Liver (tissue), 9 donors: Measurements from ENCODE around the gene PDLIM1. TPM values are rescaled to one million over a fixed set of nuclear protein-coding genes. Genes with fewer than 3 reads are reported as not detected.

Experiments used
- DNase-seq: peaks from one replicate; pipeline ENCODE4 v3.0.0-alpha.2; 2017; ENCODE audit warnings: low spot score
- H3K27ac ChIP-seq, 2 donors: one replicate each; pipeline ENCODE4 v1.7.0; 2013; ENCODE audit warnings: inconsistent platforms in 2 of 2, low read length in 2 of 2, control low read depth in 1 of 2, low read depth in 1 of 2, mild to moderate bottlenecking in 1 of 2
- H3K27me3 ChIP-seq, 4 donors: one replicate each; pipeline versions ENCODE4 v1.6.1 to v1.7.0; 2013; ENCODE audit warnings: low read length in 3 of 4, inconsistent platforms in 1 of 4, mild to moderate bottlenecking in 1 of 4, moderate library complexity in 1 of 4; ENCODE audit not compliant: control insufficient read depth in 4 of 4, insufficient read depth in 4 of 4
- H3K36me3 ChIP-seq, 4 donors: one replicate each; pipeline versions ENCODE4 v1.6.1 to v1.7.0; 2013; ENCODE audit warnings: low read length in 3 of 4, mild to moderate bottlenecking in 3 of 4, low read depth in 1 of 4, moderate library complexity in 1 of 4; ENCODE audit not compliant: control insufficient read depth in 4 of 4, insufficient read depth in 3 of 4
- H3K4me1 ChIP-seq, 4 donors: one replicate each; pipeline versions ENCODE4 v1.6.1 to v1.7.0; 2013; ENCODE audit warnings: low read length in 3 of 4, mild to moderate bottlenecking in 3 of 4, moderate library complexity in 1 of 4; ENCODE audit not compliant: control insufficient read depth in 4 of 4, insufficient read depth in 4 of 4
- H3K4me3 ChIP-seq, 3 donors: one replicate each; pipeline versions ENCODE4 v1.6.1 to v1.7.0; 2013; ENCODE audit warnings: low read length in 3 of 3, control low read depth in 1 of 3, low read depth in 1 of 3, mild to moderate bottlenecking in 1 of 3
- H3K9ac ChIP-seq, 2 donors: one replicate each; pipeline ENCODE4 v1.7.0; 2013; ENCODE audit warnings: low read length in 2 of 2, mild to moderate bottlenecking in 2 of 2, moderate library complexity in 2 of 2, control low read depth in 1 of 2, low read depth in 1 of 2
- H3K9me3 ChIP-seq, 4 donors: one replicate each; pipeline versions ENCODE4 v1.6.1 to v1.7.0; 2013; ENCODE audit warnings: low read length in 3 of 4; ENCODE audit not compliant: control insufficient read depth in 4 of 4
- ATF3 ChIP-seq: IDR thresholded peaks from 2 replicates; pipeline ENCODE4 v1.6.1; 2016; ENCODE audit warnings: antibody characterized with exemption
- CTCF ChIP-seq: fragments of 150-350 bp; IDR thresholded peaks from 2 replicates; pipeline ENCODE4 v1.5.1; 2017; ENCODE audit warnings: improper control_type of control experiment, low read depth, low read length; ENCODE audit not compliant: missing input control
- EGR1 ChIP-seq, 2 donors: IDR thresholded peaks; 2 replicates each; pipeline ENCODE4 v1.6.1; 2016 to 2018; ENCODE audit warnings: antibody characterized with exemption in 2 of 2, low read depth in 2 of 2
- FOXA1 ChIP-seq: IDR thresholded peaks from 2 replicates; pipeline ENCODE4 v1.6.1; 2016; ENCODE audit warnings: antibody characterized with exemption
- FOXA2 ChIP-seq: IDR thresholded peaks from 2 replicates; pipeline ENCODE4 v1.6.1; 2016; ENCODE audit warnings: antibody characterized with exemption
- GABPA ChIP-seq, 2 donors: IDR thresholded peaks in 1 of 2; conservative IDR thresholded peaks in 1 of 2; 2 replicates each; pipeline ENCODE4 v1.6.1; 2016; ENCODE audit warnings: antibody characterized with exemption in 2 of 2, mild to moderate bottlenecking in 1 of 2, moderate library complexity in 1 of 2
- HNF4A ChIP-seq, 2 donors: conservative IDR thresholded peaks; 2 replicates each; pipeline ENCODE4 v1.6.1; 2016; ENCODE audit warnings: antibody characterized with exemption in 2 of 2, mild to moderate bottlenecking in 2 of 2
- HNF4G ChIP-seq: IDR thresholded peaks from 2 replicates; pipeline ENCODE4 v1.6.1; 2016; ENCODE audit warnings: antibody characterized with exemption
- JUND ChIP-seq, 2 donors: IDR thresholded peaks; 2 replicates each; pipeline ENCODE4 v1.6.1; 2016; ENCODE audit warnings: antibody characterized with exemption in 2 of 2
- MAX ChIP-seq: IDR thresholded peaks from 2 replicates; pipeline ENCODE4 v1.6.1; 2016; ENCODE audit warnings: antibody characterized with exemption
- NR2F2 ChIP-seq: IDR thresholded peaks from 2 replicates; pipeline ENCODE4 v1.6.1; 2016; ENCODE audit warnings: antibody characterized with exemption
- RAD21 ChIP-seq, 2 donors: IDR thresholded peaks; 2 replicates each; pipeline ENCODE4 v1.6.1; 2016; ENCODE audit warnings: antibody characterized with exemption in 2 of 2, mild to moderate bottlenecking in 2 of 2
- REST ChIP-seq: IDR thresholded peaks from 2 replicates; pipeline ENCODE4 v1.6.1; 2016; ENCODE audit warnings: antibody characterized with exemption, mild to moderate bottlenecking
- RXRA ChIP-seq, 2 donors: IDR thresholded peaks; 2 replicates each; pipeline ENCODE4 v1.6.1; 2017 to 2018; ENCODE audit warnings: antibody characterized with exemption in 2 of 2, mild to moderate bottlenecking in 1 of 2
- SP1 ChIP-seq: IDR thresholded peaks from 2 replicates; pipeline ENCODE4 v1.6.1; 2018; ENCODE audit warnings: antibody characterized with exemption, mild to moderate bottlenecking
- TAF1 ChIP-seq: conservative IDR thresholded peaks from 2 replicates; pipeline ENCODE4 v1.6.1; 2016; ENCODE audit warnings: antibody characterized with exemption, mild to moderate bottlenecking
- YY1 ChIP-seq: IDR thresholded peaks from 2 replicates; pipeline ENCODE4 v1.6.1; 2016; ENCODE audit warnings: antibody characterized with exemption, mild to moderate bottlenecking
- ZBTB33 ChIP-seq: IDR thresholded peaks from 2 replicates; pipeline ENCODE4 v1.6.1; 2016; ENCODE audit warnings: antibody characterized with exemption
- WGBS: extraction: QIAGEN DNeasy Blood & Tissue Kit; methylation state at CpG from one replicate; pipeline ENCODE4 v1.1.7; 2013; 5-methylcytosine and 5-hydroxymethylcytosine counted together
- polyA plus RNA-seq, 2 donors: library from polyadenylated mRNA; stranded (reverse) in 1 of 2; unstranded in 1 of 2; fragments of 200-250 nt in 1 of 2; fragments of >200 nt in 1 of 2; fragmentation: Nextera tagmentation in 1 of 2; extraction: Ambion mirVana in 1 of 2; gene quantifications; one replicate each; pipeline versions ENCODE4 v1.2.1 to v1.2.3, GENCODE V29; 2013 to 2015
- total RNA-seq, 2 donors: library from RNA; depleted of rRNA; stranded (reverse); fragments of >200 nt; gene quantifications; one replicate each; pipeline ENCODE4 v1.2.3, GENCODE V29; 2014
- donor health status: healthy.
- donor health status: healthy.
- donor health status: healthy.
- donor health status: healthy.
- donor health status: healthy.

PDLIM1 gene
- total and polyA plus RNA-seq, 4 donors: 16.8 to 73.4 (median 44.5) TPM

GRCh38 chr10:95291365-95292039, 699 bp upstream of the PDLIM1 start:
- Histone ChIP-seq H3K36me3 (no peaks in the 10 kb centered on the region), H3K4me3 (peak overlapping the region in 2 of 3 donors; percentile 31 to 83), H3K27me3 (no peaks in the 10 kb centered on the region), H3K4me1 (peaks cover 1 to 31% (median 19%) of the 10 kb centered on the region in 4 donors), H3K9ac (peak overlapping the region; percentile 12 to 41), H3K9me3 (no peaks in the 10 kb centered on the region), H3K27ac (peak overlapping the region in 1 of 2 donors; percentile 68)
- DNase-seq: no peak
- TF ChIP-seq MAX (peak; percentile 27), CTCF (no peak)
- 66% methylated on average over 19 of the region's 19 CpGs for WGBS

- 15% methylated on average over 14 of the region's 14 CpGs for WGBS
- peaks cover 1 to 28% (median 15%) of the 10 kb centered on the region in 4 donors for H3K4me1 ChIP-seq
- TF ChIP-seq MAX (no peak), SP1 (no peak), FOXA1 (no peak), YY1 (no peak), FOXA2 (no peak), RAD21 (IDR thresholded peaks at IDR 0.05) (no peak), REST (no peak), JUND (IDR thresholded peaks at IDR 0.05) (no peak), EGR1 (IDR thresholded peaks at IDR 0.05; ENCODE audit: low read depth in 2 of 2) (no peak), HNF4A (conservative IDR thresholded peaks at IDR 0.05) (no peak), GABPA (IDR thresholded peaks at IDR 0.05 in 1 of 2, conservative IDR thresholded peaks at IDR 0.05 in 1 of 2) (no peak), RXRA (IDR thresholded peaks at IDR 0.05) (no peak), CTCF (no peak), ATF3 (no peak), NR2F2 (no peak), HNF4G (no peak), TAF1 (no peak), ZBTB33 (no peak)
These were observed 832 bp downstream of the PDLIM1 start for GRCh38 chr10:95289921-95290421.

More at GRCh38 chr10:95289921-95290421, 832 bp downstream of the PDLIM1 start:
- no peaks in the 10 kb centered on the region for H3K27me3 ChIP-seq
- H3K36me3 ChIP-seq: no peaks in the 10 kb centered on the region
- H3K9me3 ChIP-seq: no peaks in the 10 kb centered on the region
- H3K27ac ChIP-seq: peak overlapping the region; percentile 92 to 93
- DNase-seq: no peak
- H3K4me3 ChIP-seq: peak overlapping the region; percentile 68 to 83 (median 80)
- H3K9ac ChIP-seq: peak overlapping the region; percentile 40 to 96
